GM21360 (cell line): ENCODE measurements around the gene DSCAML1.

Experiments used
- ATAC-seq: cut with Tn5 transposase; IDR thresholded peaks from one replicate; pipeline ENCODE4 v1.9.1; 2021; ENCODE audit warnings: mild to moderate bottlenecking, moderate library complexity; ENCODE audit not compliant: unreplicated experiment

Gene DSCAML1

DNA sequence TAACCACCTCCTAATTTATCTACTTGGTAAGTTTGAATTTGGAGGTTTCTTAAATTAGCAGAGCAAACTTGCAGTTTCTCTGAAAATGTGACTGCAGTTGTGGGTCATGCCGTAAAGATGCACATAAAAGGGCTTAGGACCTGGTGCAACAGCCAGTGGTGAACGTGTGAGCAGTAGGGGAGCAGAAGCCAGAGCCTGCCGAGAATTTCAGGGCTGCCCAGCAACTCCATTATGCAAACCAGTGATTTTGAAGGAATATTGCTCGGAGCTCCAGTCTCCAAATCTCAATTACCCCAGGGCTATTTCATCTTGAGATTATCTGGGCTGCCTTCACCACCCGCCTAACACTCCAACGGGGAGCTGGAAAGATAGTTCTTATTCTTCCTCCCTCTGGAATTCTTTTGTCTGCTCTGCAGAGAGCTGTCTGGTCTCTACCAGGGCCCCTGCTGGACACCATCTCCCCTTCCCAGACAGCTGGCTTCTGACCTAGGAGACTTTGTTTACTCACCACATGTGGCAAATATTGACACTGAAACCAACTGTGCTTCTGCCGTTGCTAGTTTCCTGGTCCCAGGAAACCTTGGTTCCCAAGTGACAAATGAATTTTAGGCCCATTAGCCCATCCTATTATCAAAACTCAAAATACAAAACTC is 93.9 kb downstream of the DSCAML1 start:
- no peak for ATAC-seq

GRCh38 chr11:117701781-117702180 is 95.2 kb downstream of the DSCAML1 start:
- no peak for ATAC-seq

- no peak for ATAC-seq
These were observed 96.5 kb downstream of the DSCAML1 start for GRCh38 chr11:117700551-117700950.

DNA sequence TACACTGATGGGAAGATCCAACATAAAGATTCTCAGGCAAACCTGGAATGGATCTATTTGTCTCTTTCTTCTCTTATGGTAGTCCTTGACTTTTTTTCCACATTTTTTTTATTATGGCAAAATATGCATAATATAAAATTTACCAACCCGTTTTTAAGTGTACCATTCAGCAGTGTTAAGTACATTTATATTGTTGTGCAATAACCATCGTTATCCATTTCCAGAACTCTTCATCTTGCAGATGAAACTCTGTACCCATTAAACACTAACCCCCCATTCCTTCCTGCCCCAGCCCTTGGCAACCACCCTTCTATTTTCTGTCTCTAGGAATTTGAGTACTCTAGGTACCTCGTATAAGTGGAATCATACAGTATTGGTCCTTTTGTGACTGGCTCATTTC is 99.7 kb downstream of the DSCAML1 start:
- ATAC-seq = no peak

DNA sequence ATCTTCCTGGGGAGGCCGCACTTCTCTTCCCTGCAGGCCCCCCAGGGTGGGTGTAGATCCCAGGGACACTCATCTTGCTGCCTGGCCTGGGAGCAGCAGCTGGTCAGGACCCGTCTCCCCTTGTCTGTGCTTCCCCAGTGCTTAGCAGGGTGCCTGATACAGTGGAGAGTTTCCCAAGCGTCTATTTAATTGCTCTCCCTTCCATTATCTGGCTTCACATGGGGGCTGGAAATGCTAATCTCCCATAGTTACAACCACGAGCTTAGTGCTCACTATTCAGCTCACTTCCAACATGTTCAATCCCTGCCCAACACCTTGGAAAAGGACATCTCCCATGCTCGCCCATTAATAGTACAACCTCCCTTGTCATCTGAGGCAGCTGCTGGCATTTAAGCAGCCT is 100.5 kb downstream of the DSCAML1 start:
- ATAC-seq = no peak

- no peak for ATAC-seq
These were observed 103.7 kb downstream of the DSCAML1 start for GRCh38 chr11:117693344-117693743.

DNA sequence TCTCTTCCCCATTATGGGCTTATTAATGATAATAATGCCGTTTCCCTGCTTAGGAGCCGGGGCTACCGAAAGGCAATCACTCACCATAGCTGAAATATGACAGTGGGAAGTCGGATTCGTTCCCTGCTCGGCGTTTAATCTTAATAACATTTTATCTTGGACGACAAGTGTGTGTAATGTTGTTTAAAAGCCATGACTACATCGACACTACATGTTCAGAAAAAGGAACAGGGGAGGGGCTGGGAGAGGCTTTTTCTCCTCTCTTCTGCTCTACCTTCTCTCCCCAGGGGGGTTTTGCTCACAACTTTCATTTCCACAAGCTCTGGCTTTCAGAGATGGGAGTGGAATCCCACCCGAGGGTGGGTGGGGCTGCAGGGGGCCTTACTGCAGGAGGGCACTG is 105.5 kb downstream of the DSCAML1 start:
- no peak for ATAC-seq

- no peak for ATAC-seq
These were observed 105.8 kb downstream of the DSCAML1 start for GRCh38 chr11:117691218-117691514.

GRCh38 chr11:117690484-117691217 is 106.4 kb downstream of the DSCAML1 start:
- no peak for ATAC-seq

DNA sequence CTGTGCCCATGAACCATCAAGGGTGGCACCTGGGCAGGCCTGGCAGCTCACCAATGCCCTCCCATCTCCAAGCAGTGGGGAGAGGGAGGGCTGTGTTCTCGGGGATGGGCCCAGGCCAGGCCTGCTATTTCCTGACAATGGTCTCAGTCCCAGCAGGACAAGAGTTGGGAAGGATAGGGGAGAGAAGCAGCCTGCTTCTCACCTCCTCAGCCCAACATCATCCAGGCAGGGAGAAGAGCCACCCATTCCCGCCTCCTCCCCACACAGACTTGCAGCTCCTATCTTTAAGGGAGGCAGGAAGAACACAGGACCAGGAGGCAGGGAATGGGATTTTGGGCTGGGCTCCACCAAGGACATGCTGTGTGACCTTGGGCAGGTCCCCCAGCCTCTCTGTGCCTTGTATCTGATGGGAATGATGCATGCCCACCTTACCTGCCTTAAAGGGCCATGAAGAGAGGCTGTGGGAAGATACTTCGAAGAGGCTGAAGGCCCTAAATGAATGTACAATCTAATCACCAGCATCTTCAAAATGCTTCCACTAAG is 108.7 kb downstream of the DSCAML1 start:
- ATAC-seq = no peak

DNA sequence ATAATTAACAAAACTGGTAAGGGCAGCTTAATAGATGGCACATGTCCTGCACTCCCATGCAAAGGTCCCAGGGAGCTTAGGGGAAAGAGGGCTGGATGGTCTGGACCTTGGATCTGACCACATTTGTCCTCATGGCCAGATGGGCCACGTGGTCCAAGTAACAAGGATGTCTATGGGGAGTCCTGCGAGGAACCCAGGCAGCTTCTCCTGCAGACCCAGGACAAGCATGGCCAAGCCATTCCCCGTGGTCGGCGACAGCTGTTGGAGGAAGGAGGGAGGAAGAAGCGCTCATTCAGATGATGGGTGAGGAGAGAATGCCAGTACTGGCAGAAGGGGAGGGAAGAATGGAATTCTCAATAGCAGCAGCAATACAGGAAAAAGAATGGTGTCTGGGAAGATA is 109.2 kb downstream of the DSCAML1 start:
- no peak for ATAC-seq

- ATAC-seq = no peak
These were observed 110.3 kb downstream of the DSCAML1 start for GRCh38 chr11:117686711-117687110.

DNA sequence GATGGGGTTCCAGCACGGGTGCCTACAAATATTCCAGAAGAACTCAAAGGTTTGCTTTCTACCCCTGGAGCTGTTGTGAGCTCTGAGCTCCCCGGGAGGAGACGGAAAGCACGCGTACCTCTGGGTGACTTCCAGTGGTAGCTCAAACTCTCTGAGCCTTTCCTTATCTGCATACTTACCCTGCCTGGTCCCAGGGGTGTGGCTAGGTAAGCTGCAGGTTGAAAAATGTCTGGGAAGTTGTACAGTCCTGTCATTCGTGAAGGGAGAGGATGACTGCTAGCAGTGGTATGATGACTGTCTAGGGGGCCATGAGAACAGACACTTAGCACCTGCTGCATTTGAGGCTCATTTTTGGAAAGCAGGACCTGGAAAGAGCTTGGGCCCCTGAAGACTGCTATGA is 111.5 kb downstream of the DSCAML1 start:
- no peak for ATAC-seq

GRCh38 chr11:117684731-117685130 is 112.3 kb downstream of the DSCAML1 start:
- no peak for ATAC-seq

GRCh38 chr11:117684111-117684510 is 112.9 kb downstream of the DSCAML1 start:
- no peak for ATAC-seq

DNA sequence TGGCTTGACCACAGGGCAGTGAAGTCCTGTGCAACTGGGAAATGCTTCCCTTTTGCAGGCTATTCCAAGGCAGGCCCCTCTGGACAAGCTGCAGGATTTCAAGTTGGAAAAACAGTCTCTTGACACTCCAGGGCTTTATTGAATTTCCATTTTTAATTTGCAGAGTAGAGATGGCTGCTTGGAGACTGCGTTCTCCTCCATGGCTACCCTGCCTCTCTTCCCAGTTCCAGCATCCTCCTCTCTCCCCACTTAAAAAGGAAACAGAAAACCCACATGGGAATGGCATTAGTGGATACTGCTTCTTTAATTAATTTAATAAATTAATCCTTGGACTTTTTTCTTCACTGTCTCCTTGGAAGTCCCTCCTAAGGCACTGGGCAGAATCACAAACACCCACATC is 115.6 kb downstream of the DSCAML1 start:
- ATAC-seq = no peak

DNA sequence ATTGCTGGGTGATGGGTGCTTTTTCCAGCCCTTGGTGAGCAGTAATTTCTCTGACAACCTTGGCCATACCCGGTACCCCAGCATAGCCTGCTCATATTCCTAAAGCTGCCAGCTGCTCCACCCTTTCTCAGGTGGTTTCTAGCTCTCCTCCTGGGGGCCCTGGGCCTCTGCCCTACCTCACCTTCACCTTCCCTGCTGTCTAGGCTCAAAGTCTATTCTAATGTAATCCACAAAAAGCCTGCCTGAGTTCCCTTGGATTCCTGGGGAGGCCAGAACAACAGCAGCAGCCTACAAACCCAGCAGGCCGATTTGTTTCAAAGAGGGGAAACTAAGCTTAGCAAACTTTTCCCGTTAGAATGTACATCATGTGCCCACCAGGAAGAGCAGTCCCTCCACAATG is 117.6 kb downstream of the DSCAML1 start:
- ATAC-seq = no peak

DNA sequence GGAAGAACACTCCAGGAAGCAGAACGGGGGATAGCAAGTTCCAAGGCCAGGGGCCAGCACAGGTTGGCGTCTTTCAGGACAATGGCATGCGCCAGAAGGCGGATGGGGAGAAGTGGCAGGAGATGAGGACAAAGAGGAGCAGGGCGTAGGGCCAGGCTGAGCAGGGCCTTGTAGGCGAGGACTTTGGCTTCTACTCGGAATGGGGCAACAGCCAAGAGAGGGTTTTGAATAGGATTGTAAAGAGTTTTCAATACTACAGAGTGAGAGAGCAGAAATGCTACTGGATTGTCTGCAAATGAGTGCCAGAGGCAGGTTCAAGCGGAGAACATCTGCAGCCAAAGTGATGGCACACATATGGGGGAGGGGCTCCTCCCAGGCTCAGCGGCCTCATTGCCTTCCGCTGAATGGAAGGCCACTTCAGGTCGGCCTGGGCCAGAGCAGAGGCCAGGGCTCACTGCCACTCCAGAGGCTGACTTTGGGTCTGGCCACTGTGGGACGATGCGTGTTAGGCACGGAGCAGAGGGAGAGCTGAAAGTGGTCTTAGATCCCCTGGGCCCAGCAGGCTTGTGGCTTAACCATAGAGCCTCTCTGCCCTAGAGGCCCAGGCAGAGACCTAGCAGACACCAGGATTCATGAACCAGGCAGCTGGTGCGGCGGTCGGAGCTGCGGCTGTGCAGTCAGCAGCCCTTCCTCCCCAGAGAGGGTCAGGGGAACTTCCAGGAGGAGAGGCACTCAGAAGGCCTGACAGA is 118.2 kb downstream of the DSCAML1 start:
- ATAC-seq = no peak

DNA sequence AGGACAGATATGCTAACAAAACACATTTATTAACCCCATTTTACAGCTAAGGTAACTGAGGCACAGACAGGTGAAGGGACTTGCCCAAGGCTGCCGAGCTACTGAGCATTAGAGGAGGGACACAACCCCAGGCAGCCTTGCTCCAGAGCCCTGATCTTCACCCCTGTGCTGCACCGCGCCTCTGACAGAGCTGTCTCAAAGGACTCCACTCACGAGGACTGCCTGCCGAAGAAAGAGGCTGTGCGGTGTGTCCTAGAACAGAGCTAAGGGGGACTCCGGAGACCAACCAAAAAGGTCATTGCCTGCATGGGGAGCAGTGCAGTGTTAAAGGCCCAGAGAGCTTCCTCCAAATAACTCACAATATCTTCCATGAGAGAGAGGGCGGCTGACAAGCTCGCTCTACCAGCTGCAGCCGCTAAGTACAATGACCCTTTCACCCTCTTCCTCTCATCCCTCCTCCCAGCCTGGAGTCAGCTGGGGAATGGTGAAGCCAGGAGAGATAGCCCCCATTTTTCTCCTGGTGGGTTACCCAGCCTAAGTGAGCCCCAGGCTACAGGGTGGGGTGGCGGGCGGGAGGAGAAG is 119.2 kb downstream of the DSCAML1 start:
- no peak for ATAC-seq

- ATAC-seq = no peak
These were observed 120.5 kb downstream of the DSCAML1 start for GRCh38 chr11:117676501-117676900.

DNA sequence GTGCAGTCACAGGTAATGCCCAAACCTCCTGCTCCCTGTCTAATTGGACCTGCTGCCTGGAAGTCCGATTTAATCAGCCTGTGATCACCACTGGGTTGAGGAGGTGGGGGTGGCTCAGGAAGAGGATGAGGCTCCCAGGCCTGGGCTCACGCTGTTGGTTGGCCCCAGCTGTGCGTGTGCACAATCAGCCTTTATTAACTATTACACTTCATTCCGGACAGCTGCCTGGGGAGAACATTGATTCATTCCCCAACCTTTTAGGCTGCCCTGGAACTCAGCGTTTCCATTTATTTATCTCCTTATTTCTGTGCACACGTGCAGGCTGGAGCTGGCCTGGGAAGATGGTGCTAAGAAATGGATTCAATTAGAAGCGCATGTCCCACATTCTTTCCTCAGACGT is 123.4 kb downstream of the DSCAML1 start:
- no peak for ATAC-seq

DNA sequence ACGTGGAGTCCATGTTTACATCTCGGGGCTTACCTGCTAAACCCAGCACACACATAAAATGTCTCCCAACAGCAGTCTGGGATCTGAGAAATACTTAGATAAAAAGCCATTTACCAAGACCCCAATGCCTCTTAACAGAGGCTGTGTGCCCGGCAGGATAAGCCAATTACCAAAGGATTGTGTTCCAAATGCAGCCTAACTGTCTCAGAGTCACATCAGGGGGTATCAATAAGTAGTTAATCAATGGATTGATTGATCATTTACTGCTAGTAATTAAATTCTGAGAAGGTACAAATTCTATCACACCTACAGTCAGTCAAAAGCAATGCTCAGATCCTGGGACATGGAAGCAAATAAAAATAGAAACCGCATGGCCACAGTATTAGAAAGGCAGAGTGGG is 125.6 kb downstream of the DSCAML1 start:
- no peak for ATAC-seq
